Measurements from ENCODE around the gene NACC2. TPM values are rescaled to one million over a fixed set of nuclear protein-coding genes. Genes with fewer than 3 reads are reported as not detected.
A peak's percentile ranks its signal among the peaks of the same experiment; 100 is the strongest.

The NACC2 gene
- total and polyA plus RNA-seq, 2 experiments from 2014 or later = 11.0 to 13.0 TPM

DNA sequence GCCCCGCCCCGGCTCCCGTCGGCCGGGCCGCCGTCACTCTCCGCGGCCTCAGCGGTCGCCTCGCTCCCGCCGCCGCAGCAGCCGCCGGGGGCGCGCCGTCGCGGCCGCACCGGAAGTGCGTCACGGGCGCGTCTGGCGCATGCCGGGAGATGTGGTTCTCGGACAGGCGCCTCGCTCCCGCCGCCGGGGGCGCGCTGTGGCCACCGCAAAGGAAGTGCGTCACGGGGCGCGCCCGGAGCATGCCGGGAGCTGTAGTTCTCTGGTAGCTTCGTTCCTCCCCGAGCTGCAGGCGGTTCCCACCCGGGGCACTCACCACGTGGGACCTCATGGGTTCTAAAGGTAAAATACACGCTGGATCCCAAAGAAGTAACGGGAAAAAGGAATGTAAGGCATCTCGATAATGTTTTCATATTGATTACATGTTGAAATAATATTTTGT, 133.8 kb downstream of the NACC2 start, which contains the start of gene UBAC1:
Gene UBAC1, minus strand, starts transcription at position 97 of the 439 bp plus-strand sequence. CDS start 211 bp downstream, outside the sequence.
- H3K4me1 ChIP-seq (ENCODE audit: insufficient read depth) = peaks cover 13% of the 10 kb centered on the region
- H3K4me2 ChIP-seq = peak within 1 kb of the TSS; percentile 94
- peak within 1 kb of the TSS; percentile 87 for H3K4me3 ChIP-seq
- H3K36me3 ChIP-seq (replicated peaks; ENCODE audit: insufficient read depth, low read depth) = no peaks in the 10 kb centered on the region
- H3K27me3 ChIP-seq = no peaks in the 10 kb centered on the region
- H2AFZ ChIP-seq = peak within 1 kb of the TSS; percentile 92
- peaks cover 45% of the 10 kb centered on the region for H3K79me2 ChIP-seq
- DNase-seq (ENCODE audit: low spot score) = peak; percentile 97
- peak within 1 kb of the TSS; percentile 85 for H3K27ac ChIP-seq
- no peaks in the 10 kb centered on the region for H3K9me3 ChIP-seq (ENCODE audit: low read depth)
- H4K20me1 ChIP-seq (ENCODE audit: insufficient read depth, poor library complexity, severe bottlenecking) = peaks cover 7% of the 10 kb centered on the region
- 0% methylated on average over 28 of the region's 53 CpGs for WGBS (ENCODE audit: low lambda C conversion rate, missing lambda C conversion rate)
- TF ChIP-seq EZH2phosphoT487 (IDR thresholded peaks at IDR 0.05; ENCODE audit: low read depth, severe bottlenecking, unreplicated experiment) (no peak), EZH2 (IDR thresholded peaks at IDR 0.05; ENCODE audit: borderline replicate concordance) (no peak)
- TF ChIP-seq, protein P1, sequence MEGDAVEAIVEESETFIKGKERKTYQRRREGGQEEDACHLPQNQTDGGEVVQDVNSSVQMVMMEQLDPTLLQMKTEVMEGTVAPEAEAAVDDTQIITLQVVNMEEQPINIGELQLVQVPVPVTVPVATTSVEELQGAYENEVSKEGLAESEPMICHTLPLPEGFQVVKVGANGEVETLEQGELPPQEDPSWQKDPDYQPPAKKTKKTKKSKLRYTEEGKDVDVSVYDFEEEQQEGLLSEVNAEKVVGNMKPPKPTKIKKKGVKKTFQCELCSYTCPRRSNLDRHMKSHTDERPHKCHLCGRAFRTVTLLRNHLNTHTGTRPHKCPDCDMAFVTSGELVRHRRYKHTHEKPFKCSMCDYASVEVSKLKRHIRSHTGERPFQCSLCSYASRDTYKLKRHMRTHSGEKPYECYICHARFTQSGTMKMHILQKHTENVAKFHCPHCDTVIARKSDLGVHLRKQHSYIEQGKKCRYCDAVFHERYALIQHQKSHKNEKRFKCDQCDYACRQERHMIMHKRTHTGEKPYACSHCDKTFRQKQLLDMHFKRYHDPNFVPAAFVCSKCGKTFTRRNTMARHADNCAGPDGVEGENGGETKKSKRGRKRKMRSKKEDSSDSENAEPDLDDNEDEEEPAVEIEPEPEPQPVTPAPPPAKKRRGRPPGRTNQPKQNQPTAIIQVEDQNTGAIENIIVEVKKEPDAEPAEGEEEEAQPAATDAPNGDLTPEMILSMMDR (IDR thresholded peaks at IDR 0.05; ENCODE audit: poor library complexity) = peak; percentile 6
- H3K9me2 ChIP-seq (replicated peaks; ENCODE audit: insufficient read depth) = no peaks in the 10 kb centered on the region

DNA sequence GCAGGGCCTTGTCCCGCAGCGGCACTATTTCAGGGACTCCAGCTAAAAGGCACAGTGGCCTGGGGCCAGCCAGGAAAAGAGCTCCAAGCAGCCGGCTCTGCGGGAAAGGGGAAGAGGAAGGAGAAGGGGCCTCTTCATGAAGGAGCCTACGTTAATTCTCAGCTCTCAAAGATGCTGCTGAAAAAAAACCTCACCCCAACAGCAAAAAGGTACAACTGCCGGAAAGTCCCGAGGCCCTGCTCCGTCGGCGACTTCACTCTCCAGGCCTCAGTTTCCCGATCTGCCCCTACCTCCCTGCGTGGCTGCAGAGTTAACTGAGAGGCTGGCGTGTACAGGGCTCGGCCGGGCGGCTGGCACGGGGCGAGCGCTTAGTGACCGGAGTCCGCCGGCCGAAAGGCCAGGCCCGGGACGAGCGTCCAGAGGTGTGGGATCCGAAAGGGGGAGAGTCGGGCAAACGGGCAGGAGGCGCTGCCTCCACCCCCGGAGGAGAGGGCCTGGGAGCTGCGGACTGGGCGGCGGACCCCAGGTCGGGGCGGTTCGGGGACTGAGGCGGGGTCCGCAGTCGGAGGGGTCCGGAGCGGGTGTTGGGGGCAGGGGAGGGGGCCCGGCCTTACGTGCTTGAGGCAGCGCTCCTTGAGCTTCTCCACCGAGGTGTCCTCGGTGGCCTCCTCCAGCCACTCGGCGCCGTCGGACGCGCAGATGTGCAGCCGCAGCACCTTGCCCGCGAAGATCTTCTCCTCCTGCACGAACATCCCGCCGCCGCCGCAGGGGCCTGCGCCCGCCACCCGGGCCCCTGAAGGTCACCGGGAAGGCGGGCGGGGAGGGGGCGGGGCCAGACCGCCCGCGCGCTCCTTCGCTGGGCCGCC, 134.4 kb downstream of the NACC2 start:
- Histone ChIP-seq H3K9me3 (ENCODE audit: low read depth) (no peaks in the 10 kb centered on the region), H3K4me3 (peak overlapping the region; percentile 87), H3K4me1 (ENCODE audit: insufficient read depth) (peaks cover 13% of the 10 kb centered on the region), H4K20me1 (ENCODE audit: insufficient read depth, poor library complexity, severe bottlenecking) (peaks cover 7% of the 10 kb centered on the region), H3K79me2 (peaks cover 52% of the 10 kb centered on the region), H3K36me3 (replicated peaks; ENCODE audit: insufficient read depth, low read depth) (no peaks in the 10 kb centered on the region), H3K27me3 (no peaks in the 10 kb centered on the region), H3K9me2 (replicated peaks; ENCODE audit: insufficient read depth) (no peaks in the 10 kb centered on the region), H3K27ac (peak overlapping the region; percentile 85), H2AFZ (peak overlapping the region; percentile 92), H3K4me2 (peak overlapping the region; percentile 94)
- no peak for TF ChIP-seq EZH2phosphoT487 (IDR thresholded peaks at IDR 0.05; ENCODE audit: low read depth, severe bottlenecking, unreplicated experiment)
- TF ChIP-seq EZH2 (IDR thresholded peaks at IDR 0.05; ENCODE audit: borderline replicate concordance) = no peak
- TF ChIP-seq, protein P1 (IDR thresholded peaks at IDR 0.05; ENCODE audit: poor library complexity) = no peak
- peak; percentile 62 for DNase-seq (ENCODE audit: low spot score)
- WGBS (ENCODE audit: low lambda C conversion rate, missing lambda C conversion rate) = 2% methylated on average over 32 of the region's 74 CpGs

DNA sequence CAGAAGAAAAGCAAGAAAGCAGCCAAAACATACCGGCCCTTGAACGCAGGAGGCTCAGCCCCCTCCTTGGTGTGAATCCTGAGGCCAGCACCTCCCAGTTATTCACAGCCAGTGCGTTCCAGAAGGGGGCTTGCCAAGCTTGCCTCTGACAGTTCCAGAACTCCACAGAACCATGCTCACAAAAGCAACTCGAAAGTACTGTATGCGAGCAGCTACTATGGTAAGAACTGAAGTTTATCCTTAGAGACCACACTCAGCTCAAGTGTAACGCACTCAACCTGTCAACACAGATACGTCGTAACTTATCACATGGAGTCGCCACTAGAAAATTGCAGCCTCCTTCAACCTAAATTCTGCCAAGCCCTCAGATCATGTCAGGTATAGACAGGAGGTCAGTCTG, 135.3 kb downstream of the NACC2 start:
- H3K4me2 ChIP-seq = peak overlapping the region; percentile 94
- no peak for TF ChIP-seq EZH2phosphoT487 (IDR thresholded peaks at IDR 0.05; ENCODE audit: low read depth, severe bottlenecking, unreplicated experiment)
- TF ChIP-seq, protein P1 (IDR thresholded peaks at IDR 0.05; ENCODE audit: poor library complexity) = no peak
- no peak for TF ChIP-seq EZH2 (IDR thresholded peaks at IDR 0.05; ENCODE audit: borderline replicate concordance)
- no peak overlapping the region for H2AFZ ChIP-seq
- H3K4me1 ChIP-seq (ENCODE audit: insufficient read depth) = peaks cover 13% of the 10 kb centered on the region
- H4K20me1 ChIP-seq (ENCODE audit: insufficient read depth, poor library complexity, severe bottlenecking) = peaks cover 7% of the 10 kb centered on the region
- H3K36me3 ChIP-seq (replicated peaks; ENCODE audit: insufficient read depth, low read depth) = no peaks in the 10 kb centered on the region
- peak overlapping the region; percentile 85 for H3K27ac ChIP-seq
- no peaks in the 10 kb centered on the region for H3K27me3 ChIP-seq
- H3K9me2 ChIP-seq (replicated peaks; ENCODE audit: insufficient read depth) = no peaks in the 10 kb centered on the region
- peaks cover 59% of the 10 kb centered on the region for H3K79me2 ChIP-seq
- 61% methylated on average over 9 of the region's 9 CpGs for WGBS (ENCODE audit: low lambda C conversion rate, missing lambda C conversion rate)
- DNase-seq (ENCODE audit: low spot score) = no peak
- H3K4me3 ChIP-seq = peak overlapping the region; percentile 87
- no peaks in the 10 kb centered on the region for H3K9me3 ChIP-seq (ENCODE audit: low read depth)

Measured in hepatocyte (in vitro differentiated cells).